K562 (cell line): Measurements from ENCODE around the gene ZC3H10. TPM values are rescaled to one million over a fixed set of nuclear protein-coding genes. Genes with fewer than 3 reads are reported as not detected.

Source experiments
- ATAC-seq: fragments of 200-7000 bp; cut with Tn5 transposase; 3 replicates; pipeline ENCODE4 v1.9.1; 2020; ENCODE audit warnings: moderate library complexity
- BruUV-seq: library from RNA; stranded (reverse); fragments of 400-500 nt; replicated peaks from 2 replicates; lab custom pipeline; 2021; lab: Mats Ljungman, UMichigan
- CTCF ChIA-PET: fragments of 300-600 bp; formaldehyde crosslinking; extraction: SDS; loops from one replicate; lab custom pipeline; 2021; ENCODE audit warnings: low intra/inter-chr PET ratio; lab: Yijun Ruan, JAX
- POLR2A ChIA-PET: fragments of 300-600, 350-650 bp; sonication (Branson Sonifier 250); formaldehyde crosslinking; extraction: SDS; loops from one replicate; lab custom pipeline; 2021; ENCODE audit warnings: antibody characterized with exemption, inconsistent platforms; lab: Yijun Ruan, JAX
- DNase-seq, 4 experiments: peaks; one replicate each; pipeline versions ENCODE4 v3.0.0 to v3.0.0-alpha.2; 2011 to 2018; ENCODE audit warnings: low spot score in 3 of 4, mixed read lengths in 3 of 4; ENCODE audit errors: extremely low read depth in 1 of 4
- FAIRE-seq: peaks from 2 replicates; lab custom pipeline; 2011; peaks lifted over from hg19 to GRCh38; lab: Jason Lieb, UNC
- H2AFZ ChIP-seq: 2 replicates; pipeline ENCODE4 v1.6.0; 2011; ENCODE audit warnings: low read depth, low read length, control low read depth, inconsistent platforms
- H3K27ac ChIP-seq: fragments of 200-600 bp; 3 replicates; pipeline ENCODE4 v1.8.0; 2011; ENCODE audit warnings: low read depth, mild to moderate bottlenecking, control low read depth, inconsistent platforms, low read length, moderate library complexity, mixed read lengths; ENCODE audit errors: extremely low read depth
- H3K27me3 ChIP-seq, 2 experiments: fragments of 300-600 bp in 1 of 2; 2 replicates in 1 of 2; 3 replicates in 1 of 2; pipeline versions ENCODE4 v1.6.0 to v1.8.0; 2011; ENCODE audit warnings: inconsistent platforms in 2 of 2, low read length in 2 of 2, mild to moderate bottlenecking in 1 of 2, mixed read lengths in 1 of 2, moderate library complexity in 1 of 2; ENCODE audit not compliant: control insufficient read depth in 2 of 2, insufficient read depth in 2 of 2
- H3K36me3 ChIP-seq: fragments of 300-600 bp; 3 replicates; pipeline ENCODE4 v1.8.0; 2011; ENCODE audit warnings: mild to moderate bottlenecking, low read length, inconsistent platforms; ENCODE audit not compliant: control insufficient read depth, insufficient read depth
- H3K4me1 ChIP-seq, 2 experiments: fragments of 200-600 bp in 1 of 2; replicated peaks in 1 of 2; 2 replicates in 1 of 2; 3 replicates in 1 of 2; pipeline versions ENCODE4 v1.5.1 to v1.8.0; 2011; ENCODE audit warnings: inconsistent platforms in 2 of 2, low read length in 2 of 2, mild to moderate bottlenecking in 1 of 2, mixed read lengths in 1 of 2, moderate library complexity in 1 of 2; ENCODE audit not compliant: control insufficient read depth in 2 of 2, insufficient read depth in 2 of 2
- H3K4me2 ChIP-seq: 2 replicates; pipeline ENCODE4 v1.6.1; 2011; ENCODE audit warnings: low read length, control low read depth, inconsistent platforms, mixed read lengths; ENCODE audit not compliant: insufficient read depth
- H3K4me3 ChIP-seq: fragments of 200-600 bp; sonication (generic), shearing (Covaris generic); 2 replicates; pipeline ENCODE4 v1.5.1; 2016; ENCODE audit warnings: control low read depth, inconsistent platforms
- H3K79me2 ChIP-seq: fragments of 200-600 bp; 3 replicates; pipeline ENCODE4 v1.8.0; 2011; ENCODE audit warnings: low read length, inconsistent platforms; ENCODE audit not compliant: control insufficient read depth, insufficient read depth
- H3K9ac ChIP-seq, 2 experiments: 2 replicates each; pipeline versions ENCODE4 v1.6.0 to v1.6.1; 2011; ENCODE audit warnings: low read depth in 2 of 2, low read length in 2 of 2, control low read depth in 1 of 2, inconsistent platforms in 1 of 2, mild to moderate bottlenecking in 1 of 2, mixed read lengths in 1 of 2; ENCODE audit not compliant: insufficient read depth in 1 of 2
- H3K9me1 ChIP-seq: one replicate; pipeline ENCODE4 v1.6.0; 2011; ENCODE audit warnings: inconsistent platforms, mild to moderate bottlenecking, low read length, moderate library complexity; ENCODE audit not compliant: control insufficient read depth, insufficient read depth
- H3K9me3 ChIP-seq: replicated peaks from 2 replicates; pipeline ENCODE4 v1.5.1; 2011; ENCODE audit warnings: low read depth, low read length, inconsistent platforms; ENCODE audit not compliant: control insufficient read depth, insufficient read depth
- H4K20me1 ChIP-seq: replicated peaks from 2 replicates; pipeline ENCODE4 v1.6.1; 2011; ENCODE audit warnings: low read length, inconsistent platforms, mixed read lengths; ENCODE audit not compliant: control insufficient read depth, insufficient read depth
- ELF1 ChIP-seq: fragments of 200-800 bp; sonication (Bioruptor generic); IDR thresholded peaks from 2 replicates; pipeline ENCODE4 v1.6.1; 2016; ENCODE audit warnings: missing genetic modification characterization, missing compliant biosample characterization
- GTF2A2 ChIP-seq: IDR thresholded peaks from 2 replicates; pipeline ENCODE4 v1.6.1; 2016; ENCODE audit warnings: mild to moderate bottlenecking, missing genetic modification characterization, missing compliant biosample characterization
- IRF1 ChIP-seq: sonication (generic); formaldehyde crosslinking; IDR thresholded peaks from 2 replicates; pipeline ENCODE4 v1.8.0; 2022; ENCODE audit warnings: missing genetic modification reagents, mild to moderate bottlenecking, borderline replicate concordance
- PKNOX1 ChIP-seq: fragments of 450-650 bp; IDR thresholded peaks from 2 replicates; pipeline ENCODE4 v1.6.1; 2016
- STAT5A ChIP-seq: IDR thresholded peaks from 2 replicates; pipeline ENCODE4 v1.6.1; 2012; ENCODE audit warnings: low read length, inconsistent platforms, borderline replicate concordance
- TAF15 ChIP-seq: fragments of 200-400 bp; formaldehyde crosslinking; IDR thresholded peaks from 2 replicates; pipeline ENCODE4 v1.6.1; 2017; ENCODE audit warnings: mild to moderate bottlenecking, low read depth, low read length, moderate library complexity
- ZBTB7A ChIP-seq: IDR thresholded peaks from 2 replicates; pipeline ENCODE4 v1.6.1; 2011; ENCODE audit warnings: low read depth, mild to moderate bottlenecking, low read length, moderate library complexity, borderline replicate concordance; ENCODE audit not compliant: control insufficient read depth
- WGBS: fragments of 100-300 bp; shearing (Covaris generic); methylation state at CpG from one replicate; pipeline ENCODE4 v1.1.6; 2016; ENCODE audit warnings: low coverage, mixed read lengths; ENCODE audit not compliant: insufficient coverage; ENCODE audit errors: missing lambda C conversion rate; 5-methylcytosine and 5-hydroxymethylcytosine counted together
- in situ Hi-C: fragments of 300-500 bp; cut with MboI; formaldehyde crosslinking; loops from 4 replicates; pipeline ENCODE4 v1.15.0; 2018; ENCODE audit warnings: inconsistent platforms, mixed read lengths
- intact Hi-C: fragments of 100-400 bp; cut with micrococcal nuclease; formaldehyde crosslinking; loops from 2 replicates; pipeline ENCODE4 v1.14.2; 2022
- polyA plus RNA-seq, 8 experiments: library from polyadenylated mRNA; depleted of rRNA in 4 of 8; stranded (reverse) in 5 of 8; unstranded in 3 of 8; fragments of >200 nt; fragmentation: Nextera tagmentation in 2 of 8; fragmentation: Illumina TruSeq in 1 of 8; extraction: Ambion mirVana in 2 of 8; extraction: Trizol in 1 of 8; gene quantifications; 2 replicates each; pipeline versions ENCODE4 v1.2.1 to v1.2.3, GENCODE V29; 2011 to 2014; ENCODE audit warnings: inconsistent platforms in 1 of 8, missing spikeins in 1 of 8
- total RNA-seq, 7 experiments: library from RNA; depleted of rRNA in 6 of 7; stranded (reverse); fragments of >200 nt in 6 of 7; fragmentation: Illumina TruSeq in 2 of 7; extraction: Trizol in 2 of 7; gene quantifications; 2 replicates each; pipeline versions ENCODE4 v1.2.1 to v1.2.3, GENCODE V29; 2011 to 2021; ENCODE audit warnings: low replicate concordance in 1 of 7
- TF ChIP-seq, protein P1 (sequence below): sonication (generic); formaldehyde crosslinking; IDR thresholded peaks from 2 replicates; pipeline ENCODE4 v1.8.1; 2022; ENCODE audit warnings: missing genetic modification reagents

Gene ZC3H10
- total and polyA plus RNA-seq, 9 of the 15 experiments (the other 6 are each of a cell fraction or from before 2014, with no cell fraction given), result 0.31 to 4.1 (median 1.6) TPM

DNA sequence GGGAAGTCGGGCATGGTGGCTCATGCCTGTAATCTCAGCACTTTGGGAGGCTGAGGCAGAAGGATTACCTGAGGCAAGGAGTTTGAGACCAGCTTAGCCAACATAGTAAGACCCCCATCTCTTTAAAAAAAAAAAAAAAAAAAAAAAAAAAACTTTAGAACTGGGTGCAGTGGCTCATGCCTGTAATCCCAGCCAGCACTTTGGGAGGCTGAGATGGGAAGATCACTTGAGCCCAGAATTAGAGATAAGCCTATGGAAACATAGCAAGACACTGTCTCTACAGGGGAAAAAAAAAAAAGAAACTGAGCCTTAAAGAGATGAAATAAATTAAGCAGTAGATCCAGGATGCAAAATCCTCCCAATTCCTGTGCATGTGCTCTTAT lies 15.4 kb upstream of the ZC3H10 start (continued):
- TF ChIP-seq ZBTB7A (no peak), TAF15 (no peak), IRF1 (CRISPR knock-in tag) (no peak)

DNA sequence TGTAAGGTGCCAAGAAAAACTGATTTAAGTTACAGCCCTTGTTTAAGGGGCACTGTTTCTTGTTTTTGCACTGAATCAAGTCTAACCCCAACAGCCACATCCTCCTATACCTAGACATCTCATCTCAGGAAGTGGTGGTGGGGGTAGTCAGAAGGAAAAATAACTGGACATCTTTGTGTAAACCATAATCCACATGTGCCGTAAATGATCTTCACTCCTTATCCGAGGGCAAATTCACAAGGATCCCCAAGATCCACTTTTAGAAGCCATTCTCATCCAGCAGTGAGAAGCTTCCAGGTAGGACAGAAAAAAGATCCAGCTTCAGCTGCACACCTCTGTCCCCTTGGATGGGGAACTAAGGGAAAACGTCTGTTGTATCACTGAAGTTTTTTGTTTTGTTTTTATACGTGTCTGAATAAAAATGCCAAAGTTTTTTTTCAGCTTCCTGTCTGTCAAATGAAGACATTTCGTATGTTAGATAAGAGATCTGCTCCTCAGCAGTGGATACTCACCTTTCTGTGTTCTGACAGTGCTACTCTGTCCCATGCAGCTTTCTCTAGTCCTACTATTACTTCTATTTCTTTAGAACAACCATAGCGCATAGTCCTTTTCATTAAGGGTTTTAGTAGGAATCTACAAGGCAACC lies 14.9 kb upstream of the ZC3H10 start:
- no peaks in the 10 kb centered on the region for H3K27me3 ChIP-seq
- H3K9me3 ChIP-seq, result 0 out of 2 replicates have a peak, but pooled peaks cover 5% of the 10 kb centered on the region
- intact Hi-C loops (no loop called here), in situ Hi-C loops (no loop called here)
- TF ChIP-seq GTF2A2, result no peak
- peak; percentile 56; the same call in 1 of the 2 replicates for TF ChIP-seq PKNOX1
- no peak for TF ChIP-seq STAT5A
- TF ChIP-seq, protein P1, sequence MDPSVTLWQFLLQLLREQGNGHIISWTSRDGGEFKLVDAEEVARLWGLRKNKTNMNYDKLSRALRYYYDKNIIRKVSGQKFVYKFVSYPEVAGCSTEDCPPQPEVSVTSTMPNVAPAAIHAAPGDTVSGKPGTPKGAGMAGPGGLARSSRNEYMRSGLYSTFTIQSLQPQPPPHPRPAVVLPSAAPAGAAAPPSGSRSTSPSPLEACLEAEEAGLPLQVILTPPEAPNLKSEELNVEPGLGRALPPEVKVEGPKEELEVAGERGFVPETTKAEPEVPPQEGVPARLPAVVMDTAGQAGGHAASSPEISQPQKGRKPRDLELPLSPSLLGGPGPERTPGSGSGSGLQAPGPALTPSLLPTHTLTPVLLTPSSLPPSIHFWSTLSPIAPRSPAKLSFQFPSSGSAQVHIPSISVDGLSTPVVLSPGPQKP (CRISPR knock-in tag), result no peak
- TF ChIP-seq ELF1 (tag), result 0 out of 2 replicates have a peak, but pooled peaks have one; percentile 1
- TF ChIP-seq, all 486 proteins: peak for 2
- ATAC-seq (no peak), DNase-seq (peak in 1 of 4 experiments; percentile 6), FAIRE-seq (peak; percentile 35)
- Histone ChIP-seq H3K27ac (peak overlapping the region; percentile 99), H3K4me1 (peaks cover 11 to 25% of the 10 kb centered on the region in 2 experiments; a peak in 4 of 5 replicates), H4K20me1 (peaks cover 10% of the 10 kb centered on the region), H3K36me3 (peaks cover 30% of the 10 kb centered on the region), H3K9me1 (no peaks in the 10 kb centered on the region), H3K4me3 (peak overlapping the region; percentile 97), H3K9ac (peak overlapping the region in 1 of 2 experiments; percentile 99; a peak in 2 of 4 replicates), H3K79me2 (peaks cover 43% of the 10 kb centered on the region), H2AFZ (peak overlapping the region; percentile 91), H3K4me2 (peak overlapping the region; percentile 83)
- CTCF ChIA-PET, result no interaction called here
- no TSS peak for BruUV-seq
- POLR2A ChIA-PET, result interaction anchor here (0.6 to 7.8 kb wide), 7 partner anchors 8 to 107 kb away, joined by 3 to 125 read pairs (median 3); partner anchors contain the start of genes MYL6, RPL41 and ZC3H10
- WGBS, result 35% methylated on average over 6 of the region's 6 CpGs
